IMR-90 (cell line): ENCODE data around the gene ABHD6. TPM values are rescaled to one million over a fixed set of nuclear protein-coding genes. Genes with fewer than 3 reads are reported as not detected.

Experiments
- ATAC-seq: fragments of 200-7000 bp; cut with Tn5 transposase; 2 replicates; pipeline ENCODE4 v1.9.1; 2020; ENCODE audit warnings: low read depth, mild to moderate bottlenecking, moderate library complexity
- BruUV-seq: library from RNA; stranded (reverse); fragments of 400-500 nt; replicated peaks from 2 replicates; lab custom pipeline; 2021; lab: Mats Ljungman, UMichigan
- CTCF ChIA-PET: fragments of 300-600 bp; formaldehyde crosslinking; extraction: SDS; loops from one replicate; lab custom pipeline; 2021; ENCODE audit warnings: antibody characterized with exemption; lab: Yijun Ruan, JAX
- POLR2A ChIA-PET: fragments of 300-600 bp; sonication (Branson Sonifier 250); formaldehyde crosslinking; loops from one replicate; lab custom pipeline; 2022; ENCODE audit warnings: antibody characterized with exemption; ENCODE audit not compliant: unreplicated experiment; lab: Charles Lee
- DNase-seq: peaks from one replicate; pipeline ENCODE4 v3.0.0; 2013
- H2AFZ ChIP-seq: replicated peaks from 2 replicates; pipeline ENCODE3; 2013; ENCODE audit warnings: low read length, mild to moderate bottlenecking; ENCODE audit not compliant: poor library complexity
- H2AK5ac ChIP-seq: 2 replicates; pipeline ENCODE4 v1.6.1; 2013; ENCODE audit warnings: low read depth, low read length, inconsistent platforms
- H2AK9ac ChIP-seq: replicated peaks from 2 replicates; pipeline ENCODE3; 2013; ENCODE audit warnings: mild to moderate bottlenecking, low read depth, low read length, moderate library complexity; ENCODE audit not compliant: poor library complexity
- H2BK120ac ChIP-seq: 2 replicates; pipeline ENCODE4 v1.6.1; 2013; ENCODE audit warnings: low read depth, low read length, inconsistent platforms
- H2BK15ac ChIP-seq: 3 replicates; pipeline ENCODE4 v1.6.1; 2013; ENCODE audit warnings: low read depth, low read length, inconsistent platforms
- H2BK20ac ChIP-seq: 2 replicates; pipeline ENCODE4 v1.6.1; 2013; ENCODE audit warnings: low read depth, mild to moderate bottlenecking, inconsistent platforms, low read length, moderate library complexity
- H2BK5ac ChIP-seq: 2 replicates; pipeline ENCODE4 v1.6.1; 2013; ENCODE audit warnings: mild to moderate bottlenecking, low read depth, low read length, inconsistent platforms; ENCODE audit not compliant: poor library complexity, severe bottlenecking
- H3K14ac ChIP-seq: replicated peaks from 2 replicates; pipeline ENCODE4 v1.6.1; 2013; ENCODE audit warnings: low read depth, low read length, inconsistent platforms
- H3K18ac ChIP-seq: 2 replicates; pipeline ENCODE4 v1.6.1; 2013; ENCODE audit warnings: low read depth, low read length, control low read depth
- H3K23ac ChIP-seq: 2 replicates; pipeline ENCODE4 v1.6.1; 2013; ENCODE audit warnings: low read depth, low read length, inconsistent platforms
- H3K27ac ChIP-seq: 2 replicates; pipeline ENCODE4 v1.5.1; 2013; ENCODE audit warnings: mild to moderate bottlenecking, control low read depth, low read length; ENCODE audit not compliant: insufficient read depth
- H3K27me3 ChIP-seq: 2 replicates; pipeline ENCODE4 v1.6.1; 2013; ENCODE audit warnings: low read length; ENCODE audit not compliant: control insufficient read depth, insufficient read depth
- H3K36me3 ChIP-seq: 2 replicates; pipeline ENCODE4 v1.6.1; 2013; ENCODE audit warnings: low read length, mixed read lengths; ENCODE audit not compliant: control insufficient read depth, insufficient read depth
- H3K4ac ChIP-seq: 2 replicates; pipeline ENCODE4 v1.6.1; 2013; ENCODE audit warnings: low read depth, low read length, inconsistent platforms
- H3K4me1 ChIP-seq: 2 replicates; pipeline ENCODE4 v1.6.1; 2013; ENCODE audit warnings: low read length, mixed read lengths; ENCODE audit not compliant: control insufficient read depth, insufficient read depth
- H3K4me2 ChIP-seq: 2 replicates; pipeline ENCODE4 v1.6.1; 2013; ENCODE audit warnings: low read depth, mild to moderate bottlenecking, control low read depth, low read length, moderate library complexity
- H3K4me3 ChIP-seq: 2 replicates; pipeline ENCODE4 v1.5.1; 2013; ENCODE audit warnings: low read depth, mild to moderate bottlenecking, control low read depth, low read length, moderate library complexity; ENCODE audit not compliant: insufficient read depth
- H3K56ac ChIP-seq: 2 replicates; pipeline ENCODE4 v1.6.1; 2013; ENCODE audit warnings: low read length, inconsistent platforms; ENCODE audit not compliant: insufficient read depth; ENCODE audit errors: extremely low read depth
- H3K79me1 ChIP-seq, 2 experiments: 2 replicates each; pipeline ENCODE4 v1.6.1; 2013; ENCODE audit warnings: low read length in 2 of 2, inconsistent platforms in 1 of 2, low read depth in 1 of 2
- H3K9ac ChIP-seq: 2 replicates; pipeline ENCODE4 v1.6.1; 2013; ENCODE audit warnings: low read depth, low read length, control low read depth
- H3K9me1 ChIP-seq: 2 replicates; pipeline ENCODE4 v1.6.1; 2013; ENCODE audit warnings: low read length, inconsistent platforms; ENCODE audit not compliant: insufficient read depth
- H3K9me3 ChIP-seq: 2 replicates; pipeline ENCODE4 v1.6.1; 2013; ENCODE audit warnings: low read length; ENCODE audit not compliant: control insufficient read depth, insufficient read depth
- H4K20me1 ChIP-seq: 2 replicates; pipeline ENCODE4 v1.6.1; 2013; ENCODE audit warnings: low read length, inconsistent platforms; ENCODE audit not compliant: insufficient read depth
- H4K5ac ChIP-seq: 2 replicates; pipeline ENCODE4 v1.6.1; 2013; ENCODE audit warnings: mild to moderate bottlenecking, low read depth, low read length, control low read depth
- H4K8ac ChIP-seq, 2 experiments: 2 replicates each; pipeline ENCODE4 v1.6.1; 2013; ENCODE audit warnings: low read depth in 2 of 2, low read length in 2 of 2, control low read depth in 1 of 2, inconsistent platforms in 1 of 2
- H4K91ac ChIP-seq: 2 replicates; pipeline ENCODE4 v1.6.1; 2013; ENCODE audit warnings: low read depth, low read length, inconsistent platforms; ENCODE audit not compliant: insufficient read depth
- BHLHE40 ChIP-seq: fragments of 150-350 bp; IDR thresholded peaks from 2 replicates; pipeline ENCODE4 v1.6.1; 2016; ENCODE audit warnings: mild to moderate bottlenecking, low read depth, low read length
- CEBPB ChIP-seq: IDR thresholded peaks from 2 replicates; pipeline ENCODE4 v1.6.1; 2012; ENCODE audit warnings: low read depth, low read length, improper control_type of control experiment
- CHD1 ChIP-seq: IDR thresholded peaks from 2 replicates; pipeline ENCODE4 v1.6.1; 2012; ENCODE audit warnings: low read depth, low read length, improper control_type of control experiment
- FOS ChIP-seq: fragments of 150-350 bp; IDR thresholded peaks from 2 replicates; pipeline ENCODE4 v1.6.1; 2016; ENCODE audit warnings: low read depth, low read length
- MAFK ChIP-seq: IDR thresholded peaks from 2 replicates; pipeline ENCODE4 v1.6.1; 2012; ENCODE audit warnings: low read depth, low read length, improper control_type of control experiment
- MAZ ChIP-seq: IDR thresholded peaks from 2 replicates; pipeline ENCODE4 v1.6.1; 2012; ENCODE audit warnings: low read depth, mild to moderate bottlenecking, low read length, improper control_type of control experiment, moderate library complexity, borderline replicate concordance
- MXI1 ChIP-seq: IDR thresholded peaks from 2 replicates; pipeline ENCODE4 v1.6.1; 2012; ENCODE audit warnings: low read depth, mild to moderate bottlenecking, low read length, moderate library complexity, borderline replicate concordance
- NFE2L2 ChIP-seq: fragments of 150-350 bp; IDR thresholded peaks from 2 replicates; pipeline ENCODE4 v1.6.1; 2016; ENCODE audit warnings: low read depth, mild to moderate bottlenecking, low read length
- POLR2A ChIP-seq: IDR thresholded peaks from 2 replicates; pipeline ENCODE4 v1.6.1; 2012; ENCODE audit warnings: mild to moderate bottlenecking, low read depth, low read length
- RAD21 ChIP-seq: IDR thresholded peaks from 2 replicates; pipeline ENCODE4 v1.6.1; 2012; ENCODE audit warnings: low read length, improper control_type of control experiment
- RCOR1 ChIP-seq: IDR thresholded peaks from 2 replicates; pipeline ENCODE4 v1.6.1; 2012; ENCODE audit warnings: mild to moderate bottlenecking, low read length, improper control_type of control experiment; ENCODE audit not compliant: insufficient replicate concordance
- RFX5 ChIP-seq: IDR thresholded peaks from 2 replicates; pipeline ENCODE4 v1.8.0; 2012; ENCODE audit warnings: low read depth, mild to moderate bottlenecking, low read length, moderate library complexity
- SMC3 ChIP-seq: fragments of 150-350 bp; IDR thresholded peaks from 2 replicates; pipeline ENCODE4 v1.6.1; 2016; ENCODE audit warnings: low read depth, mild to moderate bottlenecking, antibody characterized with exemption, low read length, moderate library complexity
- WGBS, 2 experiments: methylation state at CpG; one replicate each; pipeline versions ENCODE4 v1.1.5 to v1.1.7; 2013; ENCODE audit warnings: missing lambda C conversion rate in 2 of 2; ENCODE audit not compliant: insufficient read length in 1 of 2; ENCODE audit errors: extremely low coverage in 2 of 2; 5-methylcytosine and 5-hydroxymethylcytosine counted together
- dilution Hi-C: fragments of 300-500 bp; cut with HindIII; formaldehyde crosslinking; loops from one replicate; pipeline ENCODE4 v1.14.3; 2018; ENCODE audit warnings: low sequenced_read_pairs; ENCODE audit not compliant: unreplicated experiment
- in situ Hi-C: fragments of 300-500 bp; cut with MboI; formaldehyde crosslinking; loops from 3 replicates; pipeline ENCODE4 v1.14.3; 2019; ENCODE audit warnings: low sequenced_read_pairs, inconsistent platforms, mixed read lengths
- intact Hi-C: fragments of 100-400 bp; cut with micrococcal nuclease; formaldehyde crosslinking; loops from 2 replicates; pipeline ENCODE4 v1.10.0; 2022
- polyA plus RNA-seq, 3 experiments: library from polyadenylated mRNA; depleted of rRNA; stranded (reverse); fragments of >200 nt; gene quantifications; 2 replicates each; pipeline ENCODE4 v1.2.3, GENCODE V29; 2012; ENCODE audit warnings: low replicate concordance in 1 of 3
- total RNA-seq: library from RNA; depleted of rRNA; stranded (reverse); fragments of >200 nt; gene quantifications from 2 replicates; pipeline ENCODE4 v1.2.3, GENCODE V29; 2012
- TF ChIP-seq, protein P1 (sequence below): fragments of 150-350 bp; IDR thresholded peaks from 2 replicates; pipeline ENCODE4 v1.6.1; 2017; ENCODE audit warnings: mild to moderate bottlenecking, antibody characterized with exemption, low read length, low read depth
- TF ChIP-seq, protein P2 (sequence below): conservative IDR thresholded peaks from 2 replicates; pipeline ENCODE4 v1.5.1; 2012; ENCODE audit warnings: mild to moderate bottlenecking, low read depth, low read length, improper control_type of control experiment
- TF ChIP-seq, protein P3 (sequence below): fragments of 150-350 bp; IDR thresholded peaks from 2 replicates; pipeline ENCODE4 v1.6.1; 2016; ENCODE audit warnings: low read depth, mild to moderate bottlenecking, low read length, moderate library complexity, borderline replicate concordance

The ABHD6 gene
- total and polyA plus RNA-seq, 2 of the 4 experiments (the other 2 are of a cell fraction) = 5.0 to 5.6 TPM

DNA sequence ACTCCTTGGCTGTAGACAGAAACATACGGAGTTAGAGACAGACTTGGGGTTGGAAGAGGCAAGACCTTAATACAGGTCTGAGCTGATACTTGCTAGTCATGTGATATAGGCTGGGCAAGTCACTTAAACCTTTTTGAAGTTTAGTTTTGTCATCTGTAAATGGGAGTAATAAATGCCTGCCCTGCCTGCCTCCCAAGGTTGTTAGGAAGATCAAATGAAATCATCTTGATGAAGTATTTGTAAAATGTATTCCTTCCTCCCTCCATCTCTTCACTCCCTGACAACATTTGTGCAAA is 98.0 kb downstream of the ABHD6 start:
- Histone ChIP-seq H3K9ac (peak overlapping the region; percentile 85), H3K27me3 (no peaks in the 10 kb centered on the region), H3K23ac (peak overlapping the region; percentile 66), H2BK120ac (peak overlapping the region; percentile 84), H3K79me1 (peaks cover 14 to 51% of the 10 kb centered on the region in 2 experiments; a peak in 3 of 4 replicates), H2AK9ac (peak overlapping the region; percentile 8), H4K8ac (peak overlapping the region; percentile 68 to 83), H4K91ac (peak overlapping the region; percentile 92), H2BK20ac (peak overlapping the region; percentile 77), H3K14ac (peak overlapping the region; percentile 92), H3K9me1 (peaks cover 4% of the 10 kb centered on the region; the same call in 1 of the 2 replicates), H3K4me3 (peak overlapping the region; percentile 32; the same call in 1 of the 2 replicates), H3K18ac (peak overlapping the region; percentile 100), H4K20me1 (peaks cover 13% of the 10 kb centered on the region; the same call in 1 of the 2 replicates), H2BK5ac (peak overlapping the region; percentile 90), H2BK15ac (peak overlapping the region; percentile 79; the same call in 2 of the 3 replicates), H2AK5ac (peak overlapping the region; percentile 48), H3K36me3 (no peaks in the 10 kb centered on the region; the same call in 1 of the 2 replicates), H3K56ac (peak overlapping the region; percentile 89), H3K4me2 (peak overlapping the region; percentile 99), H4K5ac (peak overlapping the region; percentile 100), H3K27ac (peak overlapping the region; percentile 98), H3K4ac (peak overlapping the region; percentile 93), H3K4me1 (peaks cover 16% of the 10 kb centered on the region), H2AFZ (no peak overlapping the region), H3K9me3 (no peaks in the 10 kb centered on the region)
- ATAC-seq (no peak), DNase-seq (no peak)
- intact Hi-C loops = loop anchor here (10.0 kb wide), 1 partner anchor 289 kb away; no protein-coding TSS in a partner anchor
- ChIA-PET POLR2A (interaction anchor here (0.5 to 1.0 kb wide), 2 partner anchors 15 to 38 kb away, joined by 3 read pairs; no protein-coding TSS in a partner anchor), CTCF (interaction anchor here (0.7 to 1.9 kb wide), 2 partner anchors 51 to 79 kb away, joined by 3 to 7 read pairs; no protein-coding TSS in a partner anchor)
- WGBS, 2 experiments = 0% methylated on average over 1 of the region's 1 CpG; no CpG with 5 or more reads in 1 of the 2 experiments
- no TSS peak for BruUV-seq
- TF ChIP-seq POLR2A = no peak
- TF ChIP-seq MAFK = no peak
- TF ChIP-seq FOS = no peak
- TF ChIP-seq BHLHE40 = no peak
- TF ChIP-seq, protein P1, sequence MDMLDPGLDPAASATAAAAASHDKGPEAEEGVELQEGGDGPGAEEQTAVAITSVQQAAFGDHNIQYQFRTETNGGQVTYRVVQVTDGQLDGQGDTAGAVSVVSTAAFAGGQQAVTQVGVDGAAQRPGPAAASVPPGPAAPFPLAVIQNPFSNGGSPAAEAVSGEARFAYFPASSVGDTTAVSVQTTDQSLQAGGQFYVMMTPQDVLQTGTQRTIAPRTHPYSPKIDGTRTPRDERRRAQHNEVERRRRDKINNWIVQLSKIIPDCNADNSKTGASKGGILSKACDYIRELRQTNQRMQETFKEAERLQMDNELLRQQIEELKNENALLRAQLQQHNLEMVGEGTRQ = no peak
- TF ChIP-seq MXI1 = no peak
- TF ChIP-seq, protein P2, sequence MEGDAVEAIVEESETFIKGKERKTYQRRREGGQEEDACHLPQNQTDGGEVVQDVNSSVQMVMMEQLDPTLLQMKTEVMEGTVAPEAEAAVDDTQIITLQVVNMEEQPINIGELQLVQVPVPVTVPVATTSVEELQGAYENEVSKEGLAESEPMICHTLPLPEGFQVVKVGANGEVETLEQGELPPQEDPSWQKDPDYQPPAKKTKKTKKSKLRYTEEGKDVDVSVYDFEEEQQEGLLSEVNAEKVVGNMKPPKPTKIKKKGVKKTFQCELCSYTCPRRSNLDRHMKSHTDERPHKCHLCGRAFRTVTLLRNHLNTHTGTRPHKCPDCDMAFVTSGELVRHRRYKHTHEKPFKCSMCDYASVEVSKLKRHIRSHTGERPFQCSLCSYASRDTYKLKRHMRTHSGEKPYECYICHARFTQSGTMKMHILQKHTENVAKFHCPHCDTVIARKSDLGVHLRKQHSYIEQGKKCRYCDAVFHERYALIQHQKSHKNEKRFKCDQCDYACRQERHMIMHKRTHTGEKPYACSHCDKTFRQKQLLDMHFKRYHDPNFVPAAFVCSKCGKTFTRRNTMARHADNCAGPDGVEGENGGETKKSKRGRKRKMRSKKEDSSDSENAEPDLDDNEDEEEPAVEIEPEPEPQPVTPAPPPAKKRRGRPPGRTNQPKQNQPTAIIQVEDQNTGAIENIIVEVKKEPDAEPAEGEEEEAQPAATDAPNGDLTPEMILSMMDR = no peak
- no peak for TF ChIP-seq CEBPB
- no peak for TF ChIP-seq RFX5
- no peak for TF ChIP-seq NFE2L2
- no peak for TF ChIP-seq RCOR1
- no peak for TF ChIP-seq CHD1
- TF ChIP-seq SMC3 = no peak
- TF ChIP-seq MAZ = no peak
- no peak for TF ChIP-seq RAD21
- TF ChIP-seq, protein P3, sequence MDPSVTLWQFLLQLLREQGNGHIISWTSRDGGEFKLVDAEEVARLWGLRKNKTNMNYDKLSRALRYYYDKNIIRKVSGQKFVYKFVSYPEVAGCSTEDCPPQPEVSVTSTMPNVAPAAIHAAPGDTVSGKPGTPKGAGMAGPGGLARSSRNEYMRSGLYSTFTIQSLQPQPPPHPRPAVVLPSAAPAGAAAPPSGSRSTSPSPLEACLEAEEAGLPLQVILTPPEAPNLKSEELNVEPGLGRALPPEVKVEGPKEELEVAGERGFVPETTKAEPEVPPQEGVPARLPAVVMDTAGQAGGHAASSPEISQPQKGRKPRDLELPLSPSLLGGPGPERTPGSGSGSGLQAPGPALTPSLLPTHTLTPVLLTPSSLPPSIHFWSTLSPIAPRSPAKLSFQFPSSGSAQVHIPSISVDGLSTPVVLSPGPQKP = no peak
- in situ Hi-C loops = no loop called here
- dilution Hi-C loops = no loop called here
